Skeletal muscle satellite cell (primary cell): ENCODE measurements around the gene FAM204A. TPM values are rescaled to one million over a fixed set of nuclear protein-coding genes. Genes with fewer than 3 reads are reported as not detected.

Experiments used
- H3K27me3 ChIP-seq: 2 replicates; pipeline ENCODE4 v1.7.0; 2013; ENCODE audit warnings: low read length; ENCODE audit not compliant: control insufficient read depth, insufficient read depth
- H3K36me3 ChIP-seq: 2 replicates; pipeline ENCODE4 v1.7.0; 2013; ENCODE audit warnings: mild to moderate bottlenecking, control low read depth, low read length; ENCODE audit not compliant: insufficient read depth
- H3K4me1 ChIP-seq: 2 replicates; pipeline ENCODE4 v1.7.0; 2013; ENCODE audit warnings: low read length; ENCODE audit not compliant: control insufficient read depth, insufficient read depth
- H3K4me2 ChIP-seq: 2 replicates; pipeline ENCODE4 v1.7.0; 2013; ENCODE audit warnings: mild to moderate bottlenecking, low read length
- H3K4me3 ChIP-seq: 2 replicates; pipeline ENCODE4 v1.7.0; 2013; ENCODE audit warnings: low read length
- H3K9ac ChIP-seq: 2 replicates; pipeline ENCODE4 v1.7.0; 2013; ENCODE audit warnings: mild to moderate bottlenecking, low read depth, low read length, moderate library complexity
- H3K9me3 ChIP-seq: replicated peaks from 2 replicates; pipeline ENCODE4 v1.7.0; 2013; ENCODE audit warnings: mild to moderate bottlenecking, control low read depth, low read length
- total RNA-seq: library from RNA; depleted of rRNA; stranded (reverse); fragments of >200 nt; gene quantifications from 2 replicates; pipeline ENCODE4 v1.2.3, GENCODE V29; 2012; rRNA removed

FAM204A gene
- total RNA-seq: 51.1 and 51.7 TPM in 2 replicates

DNA sequence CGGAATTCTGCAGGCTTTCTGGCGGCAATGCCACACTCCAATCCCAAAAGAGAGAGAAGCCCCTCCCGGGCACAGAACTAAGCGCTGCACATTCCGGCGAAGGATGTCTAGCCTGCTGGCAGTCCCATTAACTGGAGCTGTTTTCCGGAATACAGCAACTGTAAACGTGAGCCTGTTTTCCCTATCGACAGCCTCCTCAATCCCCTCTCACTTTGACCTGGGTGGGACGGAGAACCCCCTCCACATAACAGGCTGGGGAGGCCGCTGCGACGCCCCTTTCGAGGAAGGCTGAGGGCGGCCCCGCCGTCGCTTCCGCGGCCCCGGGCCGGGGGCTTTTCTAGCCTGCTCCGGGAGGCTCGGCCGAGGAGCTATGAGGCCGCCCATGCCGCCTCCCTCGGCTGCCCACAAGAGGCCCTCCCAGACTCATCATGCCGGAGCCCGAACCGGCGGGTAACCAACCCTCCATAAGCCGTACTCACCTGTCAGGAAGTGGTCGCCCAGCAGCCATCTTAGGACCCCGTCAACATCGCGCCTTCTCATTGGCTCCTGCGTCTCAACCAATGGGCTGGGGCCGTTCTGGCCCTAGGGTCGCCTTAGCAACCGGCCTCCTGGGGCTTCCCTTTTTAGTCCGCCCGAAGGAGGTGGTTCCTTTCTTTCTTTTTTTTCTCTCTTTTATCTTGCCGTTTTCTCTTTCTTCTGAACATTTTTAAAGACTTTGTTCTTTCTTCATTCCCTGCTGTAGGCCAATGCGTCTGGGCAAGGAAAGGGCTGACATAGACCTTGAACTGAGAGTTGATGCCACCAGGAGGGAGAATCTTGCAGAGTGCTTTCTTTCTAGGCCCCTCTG, at the start of gene FAM204A:
Gene FAM204A (minus strand): TSS at position 534 of the 847 bp plus-strand sequence. CDS start 5,909 bp downstream, outside the sequence.
- no peaks in the 10 kb centered on the region for H3K27me3 ChIP-seq
- H3K9ac ChIP-seq: peak within 1 kb of the TSS; percentile 90
- H3K4me1 ChIP-seq: peaks cover 11% of the 10 kb centered on the region
- H3K4me3 ChIP-seq: peak within 1 kb of the TSS; percentile 83
- no peaks in the 10 kb centered on the region for H3K9me3 ChIP-seq
- H3K4me2 ChIP-seq: peak within 1 kb of the TSS; percentile 90
- no peaks in the 10 kb centered on the region for H3K36me3 ChIP-seq

DNA sequence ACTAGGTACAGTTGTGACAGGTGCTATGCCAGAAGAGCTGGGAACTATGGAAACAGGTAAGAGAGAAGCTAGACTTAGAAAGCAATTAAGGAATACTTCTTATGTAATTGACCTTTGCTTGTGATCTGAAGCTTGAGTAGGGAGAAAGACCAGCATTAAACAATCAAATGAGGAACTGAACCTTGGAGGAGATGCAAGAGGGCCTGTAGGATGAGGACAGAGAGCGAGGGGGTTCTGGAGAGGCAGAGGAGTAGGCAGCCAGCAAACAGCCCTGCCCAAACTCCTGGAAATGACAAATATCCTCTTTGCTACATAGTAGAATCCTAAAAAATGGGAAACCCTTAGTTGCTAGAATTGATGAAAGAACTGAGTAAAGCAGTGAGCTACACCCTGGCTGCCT, 41.6 kb upstream of the FAM204A start:
- Histone ChIP-seq H3K4me3 (no peak overlapping the region), H3K9ac (no peak overlapping the region), H3K4me2 (no peak overlapping the region), H3K36me3 (no peaks in the 10 kb centered on the region), H3K4me1 (no peaks in the 10 kb centered on the region), H3K9me3 (no peaks in the 10 kb centered on the region), H3K27me3 (peaks cover 21% of the 10 kb centered on the region)

DNA sequence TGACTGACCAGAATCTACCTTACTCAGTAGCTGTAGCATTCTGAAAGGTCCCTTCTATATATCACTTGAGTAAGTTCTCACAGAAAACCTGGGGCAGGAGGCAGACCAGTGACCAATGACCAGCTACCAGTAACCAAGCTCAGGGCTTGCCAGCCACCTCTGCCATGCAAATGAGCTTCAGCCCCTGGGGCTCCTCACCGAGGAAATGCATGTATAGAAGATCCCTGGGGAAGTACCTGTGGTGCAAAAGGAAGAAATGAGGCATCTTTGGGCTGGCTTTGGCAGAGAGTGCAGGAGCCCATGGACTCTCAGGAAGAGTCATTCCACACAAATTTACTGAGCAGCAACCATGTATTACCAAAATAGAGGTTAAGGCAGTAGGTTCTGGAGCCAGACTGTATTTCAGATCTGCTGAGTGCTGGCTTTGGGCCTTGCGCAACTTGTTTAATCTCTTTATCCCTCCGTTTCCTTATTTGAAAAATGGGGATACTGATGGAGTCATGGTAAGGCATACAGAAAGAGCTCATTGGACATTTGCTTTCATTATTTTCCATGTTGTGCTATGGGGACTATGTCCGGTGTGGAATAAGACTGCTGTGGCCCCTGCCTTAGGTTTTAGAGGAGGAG, 41.1 kb upstream of the FAM204A start:
- no peaks in the 10 kb centered on the region for H3K36me3 ChIP-seq
- H3K9me3 ChIP-seq: no peaks in the 10 kb centered on the region
- H3K9ac ChIP-seq: no peak overlapping the region
- H3K27me3 ChIP-seq: peaks cover 21% of the 10 kb centered on the region
- no peak overlapping the region for H3K4me2 ChIP-seq
- H3K4me1 ChIP-seq: no peaks in the 10 kb centered on the region
- H3K4me3 ChIP-seq: no peak overlapping the region

DNA sequence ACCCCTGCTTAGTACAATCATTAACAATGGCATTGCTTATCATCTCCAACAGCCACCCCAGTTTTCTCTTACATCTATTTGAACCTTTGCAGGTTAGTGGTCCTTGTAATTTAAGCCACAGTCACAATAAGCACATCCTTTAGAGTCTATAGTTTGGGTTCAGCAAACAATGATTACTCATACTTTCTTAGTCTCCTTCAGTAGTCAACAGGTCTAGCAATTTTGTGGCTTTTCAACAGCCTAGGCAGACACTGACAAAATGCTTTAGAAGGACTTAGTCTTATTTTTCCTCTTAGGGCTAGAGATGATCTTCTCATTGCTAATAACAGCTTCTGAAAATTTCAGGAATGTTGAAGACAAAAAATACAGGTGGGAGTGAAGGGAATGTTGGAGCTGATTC, 32.3 kb upstream of the FAM204A start:
- no peaks in the 10 kb centered on the region for H3K27me3 ChIP-seq
- no peaks in the 10 kb centered on the region for H3K9me3 ChIP-seq
- H3K36me3 ChIP-seq: no peaks in the 10 kb centered on the region
- peaks cover 13% of the 10 kb centered on the region for H3K4me1 ChIP-seq
- H3K9ac ChIP-seq: no peak overlapping the region
- peak overlapping the region; percentile 27 for H3K4me2 ChIP-seq
- H3K4me3 ChIP-seq: no peak overlapping the region

DNA sequence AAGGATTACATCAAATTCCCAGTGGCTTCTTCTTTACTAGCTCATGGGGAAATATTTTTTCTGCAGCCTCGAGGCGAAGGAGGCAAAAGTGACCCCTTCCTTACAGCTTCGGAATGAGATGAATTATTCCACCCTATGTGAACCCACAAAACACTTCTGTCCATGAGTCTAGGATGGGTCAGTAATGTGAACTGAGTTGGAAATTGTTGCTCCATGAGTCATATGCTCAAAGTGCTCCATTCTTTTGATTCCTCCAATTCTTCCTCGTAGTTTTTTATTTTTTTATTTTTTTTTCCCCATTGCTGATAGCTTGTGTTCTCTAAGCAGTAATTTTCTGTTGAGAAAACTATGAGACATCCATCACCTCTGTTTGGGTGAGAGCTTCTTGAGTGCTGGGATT, 31.7 kb upstream of the FAM204A start:
- peaks cover 13% of the 10 kb centered on the region for H3K4me1 ChIP-seq
- H3K4me3 ChIP-seq: no peak overlapping the region
- H3K4me2 ChIP-seq: peak overlapping the region; percentile 27

DNA sequence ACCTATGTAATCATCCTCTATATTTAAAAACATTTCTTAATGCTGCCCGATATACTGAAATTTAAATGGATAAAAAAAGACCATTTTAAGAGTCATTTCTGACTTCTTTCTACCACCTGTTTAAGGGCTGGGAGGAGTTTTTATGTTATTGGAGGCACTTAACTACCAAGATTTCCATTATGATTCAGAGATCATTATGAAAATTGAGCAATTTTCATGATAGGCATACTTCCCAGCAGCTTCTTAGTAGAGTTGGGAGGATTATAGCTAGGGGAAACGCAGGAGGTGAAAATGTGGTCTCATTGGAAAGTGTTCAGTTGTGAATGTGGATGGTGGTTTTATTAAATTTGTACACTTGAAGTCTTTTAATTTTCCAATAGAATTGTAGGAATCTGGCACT, 28.4 kb upstream of the FAM204A start:
- no peaks in the 10 kb centered on the region for H3K9me3 ChIP-seq
- H3K27me3 ChIP-seq: no peaks in the 10 kb centered on the region
- H3K9ac ChIP-seq: no peak overlapping the region
- no peak overlapping the region for H3K4me2 ChIP-seq
- peaks cover 13% of the 10 kb centered on the region for H3K4me1 ChIP-seq
- H3K4me3 ChIP-seq: no peak overlapping the region
- H3K36me3 ChIP-seq: no peaks in the 10 kb centered on the region

More for the DNA sequence above, 31.7 kb upstream of the FAM204A start:
- no peaks in the 10 kb centered on the region for H3K9me3 ChIP-seq
- H3K9ac ChIP-seq: no peak overlapping the region
- H3K27me3 ChIP-seq: no peaks in the 10 kb centered on the region
- no peaks in the 10 kb centered on the region for H3K36me3 ChIP-seq

DNA sequence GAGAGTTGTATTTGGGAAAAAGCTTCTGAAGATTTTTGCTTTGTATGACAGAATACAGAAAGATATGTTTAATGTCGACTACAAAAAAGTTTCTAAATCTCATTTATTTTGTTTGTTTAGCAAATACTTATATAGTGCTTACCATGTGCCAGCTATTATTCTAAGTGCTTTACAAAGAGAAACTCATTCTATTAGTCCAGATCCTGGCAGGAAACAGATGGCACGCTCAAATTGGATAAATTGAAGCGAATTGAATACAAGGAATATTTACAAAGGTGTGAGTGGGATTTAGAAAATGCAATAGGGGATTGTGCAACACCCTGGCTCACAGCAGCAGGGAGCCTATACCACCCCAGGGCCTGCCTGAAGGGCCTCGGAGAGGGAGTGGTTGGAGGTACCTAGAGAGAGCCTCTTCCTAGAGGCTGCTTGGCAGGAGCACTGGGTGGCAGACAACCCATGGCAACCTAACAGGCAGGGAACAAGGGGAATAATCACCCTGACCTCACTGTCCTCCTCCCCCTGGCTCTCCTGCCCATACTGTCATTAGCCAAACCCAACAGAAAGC, 27.6 kb upstream of the FAM204A start:
- peaks cover 13% of the 10 kb centered on the region for H3K4me1 ChIP-seq
- no peaks in the 10 kb centered on the region for H3K36me3 ChIP-seq
- no peak overlapping the region for H3K4me2 ChIP-seq
- no peaks in the 10 kb centered on the region for H3K9me3 ChIP-seq
- no peak overlapping the region for H3K9ac ChIP-seq
- no peaks in the 10 kb centered on the region for H3K27me3 ChIP-seq
- no peak overlapping the region for H3K4me3 ChIP-seq

DNA sequence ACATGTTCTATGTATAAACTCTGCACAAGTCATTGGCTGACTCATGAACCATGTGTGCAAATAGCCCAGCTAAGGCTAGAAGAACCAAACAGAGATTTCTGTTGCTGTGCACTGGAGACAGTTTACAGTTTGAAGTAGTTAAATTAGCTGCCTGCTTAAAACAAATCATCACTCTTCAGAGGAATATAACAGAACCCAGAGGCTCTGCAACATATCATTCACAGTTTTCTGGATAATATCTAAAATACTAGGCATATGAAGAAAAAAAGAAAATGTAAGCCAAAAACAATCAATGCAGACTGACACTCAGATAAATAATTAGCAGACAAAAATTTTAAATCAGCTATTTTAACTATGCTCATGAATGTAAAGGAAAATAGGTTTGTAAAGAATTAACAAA, 23.6 kb upstream of the FAM204A start:
- Histone ChIP-seq H3K27me3 (no peaks in the 10 kb centered on the region), H3K4me1 (no peaks in the 10 kb centered on the region), H3K4me3 (no peak overlapping the region), H3K4me2 (no peak overlapping the region), H3K9me3 (no peaks in the 10 kb centered on the region), H3K36me3 (no peaks in the 10 kb centered on the region), H3K9ac (no peak overlapping the region)

DNA sequence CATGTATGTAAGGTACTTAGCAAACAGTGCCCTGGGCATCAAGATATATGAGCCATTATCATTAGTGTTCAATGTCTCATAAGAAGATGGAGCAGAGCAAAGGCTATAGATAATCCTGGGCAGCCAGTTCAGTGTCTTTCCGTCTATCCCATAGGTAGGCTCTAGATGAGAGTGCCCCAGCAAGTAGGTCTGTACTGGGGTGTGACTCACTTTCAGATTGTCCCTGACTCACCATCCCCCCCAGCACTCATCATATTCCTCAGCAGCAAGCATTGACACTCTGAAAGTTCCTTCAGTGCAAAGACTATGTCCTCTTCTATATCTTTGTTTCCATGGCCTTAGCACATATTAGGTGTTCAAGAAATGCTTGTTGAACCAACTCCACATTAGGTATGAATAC, 20.0 kb upstream of the FAM204A start:
- no peak overlapping the region for H3K4me2 ChIP-seq
- H3K4me3 ChIP-seq: no peak overlapping the region
- no peaks in the 10 kb centered on the region for H3K27me3 ChIP-seq
- no peak overlapping the region for H3K9ac ChIP-seq
- H3K9me3 ChIP-seq: no peaks in the 10 kb centered on the region
- H3K4me1 ChIP-seq: no peaks in the 10 kb centered on the region
- H3K36me3 ChIP-seq: no peaks in the 10 kb centered on the region

DNA sequence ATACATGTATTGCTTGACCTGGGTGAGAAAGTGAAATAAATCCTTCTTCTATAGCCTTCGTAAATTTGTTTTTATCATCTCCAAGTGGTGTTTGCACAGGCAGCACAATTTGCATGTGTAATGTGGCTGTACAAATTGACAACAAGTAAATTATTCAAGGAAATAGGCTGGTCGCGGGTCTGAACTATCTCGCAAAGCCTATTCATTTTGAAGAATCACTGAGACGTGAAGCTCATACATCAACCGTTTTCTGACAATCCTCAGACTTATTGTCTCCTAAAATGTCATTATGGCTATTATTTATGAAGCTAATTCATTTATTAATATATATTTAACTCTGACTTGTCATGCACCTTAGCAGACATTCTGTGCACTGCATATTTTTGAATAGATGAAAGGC, 16.2 kb upstream of the FAM204A start:
- no peak overlapping the region for H3K4me3 ChIP-seq
- no peak overlapping the region for H3K4me2 ChIP-seq
- no peaks in the 10 kb centered on the region for H3K27me3 ChIP-seq
- H3K4me1 ChIP-seq: no peaks in the 10 kb centered on the region
- H3K9me3 ChIP-seq: no peaks in the 10 kb centered on the region
- H3K9ac ChIP-seq: no peak overlapping the region
- no peaks in the 10 kb centered on the region for H3K36me3 ChIP-seq

DNA sequence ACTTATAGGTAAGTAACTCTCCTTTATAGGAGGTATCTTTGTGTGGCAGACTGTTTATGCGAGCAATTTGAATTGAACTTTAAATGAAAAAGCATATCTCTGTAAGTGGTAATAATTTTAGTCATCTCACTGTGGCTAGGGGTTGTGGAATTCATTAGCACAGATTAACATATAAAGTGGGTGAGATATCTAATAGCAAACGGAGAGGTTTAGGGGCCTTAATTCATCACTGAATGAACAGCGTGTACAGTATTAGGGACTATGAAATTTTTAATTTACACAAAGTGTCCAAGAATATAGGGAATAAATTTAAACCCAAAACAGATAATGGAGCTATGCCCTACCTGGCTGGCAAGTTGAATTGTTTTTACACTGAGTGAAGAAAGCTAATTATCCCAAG, 15.7 kb upstream of the FAM204A start:
- Histone ChIP-seq H3K27me3 (no peaks in the 10 kb centered on the region), H3K9me3 (no peaks in the 10 kb centered on the region), H3K9ac (no peak overlapping the region), H3K4me1 (no peaks in the 10 kb centered on the region), H3K4me2 (no peak overlapping the region), H3K4me3 (no peak overlapping the region), H3K36me3 (no peaks in the 10 kb centered on the region)
